Astrocyte (in vitro differentiated cells and primary cell): Measurements from ENCODE around the gene SYTL4. TPM values are rescaled to one million over a fixed set of nuclear protein-coding genes. Genes with fewer than 3 reads are reported as not detected.

ENCODE experiments used
- DNase-seq: peaks from one replicate; pipeline ENCODE4 v3.0.0-alpha.2; 2010; ENCODE audit warnings: low read depth
- FAIRE-seq: peaks from 2 replicates; lab custom pipeline; 2011; peaks lifted over from hg19 to GRCh38; lab: Jason Lieb, UNC
- H2AFZ ChIP-seq: 2 replicates; pipeline ENCODE4 v1.6.0; 2012; ENCODE audit warnings: low read depth, low read length, inconsistent platforms
- H3K27ac ChIP-seq: 2 replicates; pipeline ENCODE4 v1.5.1; 2011; ENCODE audit warnings: low read depth, low read length, inconsistent platforms
- H3K27me3 ChIP-seq: 2 replicates; pipeline ENCODE4 v1.6.0; 2011; ENCODE audit warnings: low read length, inconsistent platforms; ENCODE audit not compliant: insufficient read depth
- H3K36me3 ChIP-seq: 2 replicates; pipeline ENCODE4 v1.5.1; 2011; ENCODE audit warnings: low read length, inconsistent platforms; ENCODE audit not compliant: insufficient read depth
- H3K4me1 ChIP-seq: 2 replicates; pipeline ENCODE4 v1.5.1; 2011; ENCODE audit warnings: low read length, inconsistent platforms; ENCODE audit not compliant: insufficient read depth
- H3K4me2 ChIP-seq: 2 replicates; pipeline ENCODE4 v1.6.0; 2012; ENCODE audit warnings: low read length, inconsistent platforms
- H3K4me3 ChIP-seq: 2 replicates; pipeline ENCODE4 v1.5.1; 2011; ENCODE audit warnings: low read depth, mild to moderate bottlenecking, low read length, inconsistent platforms; ENCODE audit not compliant: insufficient read depth
- H3K79me2 ChIP-seq: 2 replicates; pipeline ENCODE4 v1.6.0; 2012; ENCODE audit warnings: mild to moderate bottlenecking, low read length, inconsistent platforms; ENCODE audit not compliant: insufficient read depth
- H3K9ac ChIP-seq: 2 replicates; pipeline ENCODE4 v1.6.0; 2012; ENCODE audit warnings: mild to moderate bottlenecking, low read length, inconsistent platforms
- H3K9me3 ChIP-seq: 2 replicates; pipeline ENCODE4 v1.5.1; 2012; ENCODE audit warnings: low read depth, mild to moderate bottlenecking, low read length, inconsistent platforms; ENCODE audit not compliant: insufficient read depth
- H4K20me1 ChIP-seq: 2 replicates; pipeline ENCODE4 v1.6.0; 2012; ENCODE audit warnings: low read length, inconsistent platforms; ENCODE audit not compliant: insufficient read depth
- H3K27ac Mint-ChIP-seq: one replicate; pipeline ENCODE4 v1.8.0; 2021; ENCODE audit warnings: mild to moderate bottlenecking, mixed read lengths; ENCODE audit not compliant: unreplicated experiment
- H3K27me3 Mint-ChIP-seq: one replicate; pipeline ENCODE4 v1.8.0; 2021; ENCODE audit warnings: low read depth, mixed read lengths; ENCODE audit not compliant: unreplicated experiment
- H3K36me3 Mint-ChIP-seq: one replicate; pipeline ENCODE4 v1.8.0; 2021; ENCODE audit warnings: low read depth, mixed read lengths; ENCODE audit not compliant: unreplicated experiment
- H3K4me1 Mint-ChIP-seq: one replicate; pipeline ENCODE4 v1.8.0; 2021; ENCODE audit warnings: low read depth, mixed read lengths; ENCODE audit not compliant: unreplicated experiment
- H3K4me3 Mint-ChIP-seq: one replicate; pipeline ENCODE4 v1.8.0; 2021; ENCODE audit warnings: mild to moderate bottlenecking, moderate library complexity, mixed read lengths; ENCODE audit not compliant: unreplicated experiment
- H3K9me3 Mint-ChIP-seq: one replicate; pipeline ENCODE4 v1.8.0; 2021; ENCODE audit warnings: mild to moderate bottlenecking, mixed read lengths; ENCODE audit not compliant: unreplicated experiment
- EZH2 ChIP-seq: IDR thresholded peaks from 2 replicates; pipeline ENCODE4 v1.6.1; 2012; ENCODE audit warnings: mild to moderate bottlenecking, low read length, inconsistent platforms; ENCODE audit not compliant: insufficient read depth
- total RNA-seq: library from RNA; stranded (reverse); gene quantifications from 2 replicates; pipeline ENCODE4 v1.2.1, GENCODE V29; 2021
- TF ChIP-seq, protein P1 (sequence below): IDR thresholded peaks from 2 replicates; pipeline ENCODE4 v1.5.1; 2011; ENCODE audit warnings: low read depth, mild to moderate bottlenecking, inconsistent platforms, low read length, moderate library complexity; ENCODE audit not compliant: insufficient read depth

SYTL4 gene
- total RNA-seq, 1 donor from 2014 or later: 3.3 TPM

- Mint-ChIP-seq H3K4me3 (peak overlapping the region; percentile 29), H3K36me3 (peaks cover 4% of the 10 kb centered on the region), H3K9me3 (no peaks in the 10 kb centered on the region), H3K4me1 (peaks cover 44% of the 10 kb centered on the region), H3K27ac (peak overlapping the region; percentile 96), H3K27me3 (no peaks in the 10 kb centered on the region)
- no peaks in the 10 kb centered on the region for H3K9me3 ChIP-seq
- FAIRE-seq: peak; percentile 20
- peak overlapping the region; percentile 82 for H3K4me2 ChIP-seq
- H3K9ac ChIP-seq: peak overlapping the region; percentile 76
- H3K27me3 ChIP-seq: no peaks in the 10 kb centered on the region
- no peaks in the 10 kb centered on the region for H4K20me1 ChIP-seq
- H3K79me2 ChIP-seq: peaks cover 22% of the 10 kb centered on the region
- H3K36me3 ChIP-seq: no peaks in the 10 kb centered on the region
- TF ChIP-seq EZH2: no peak
- TF ChIP-seq, protein P1, sequence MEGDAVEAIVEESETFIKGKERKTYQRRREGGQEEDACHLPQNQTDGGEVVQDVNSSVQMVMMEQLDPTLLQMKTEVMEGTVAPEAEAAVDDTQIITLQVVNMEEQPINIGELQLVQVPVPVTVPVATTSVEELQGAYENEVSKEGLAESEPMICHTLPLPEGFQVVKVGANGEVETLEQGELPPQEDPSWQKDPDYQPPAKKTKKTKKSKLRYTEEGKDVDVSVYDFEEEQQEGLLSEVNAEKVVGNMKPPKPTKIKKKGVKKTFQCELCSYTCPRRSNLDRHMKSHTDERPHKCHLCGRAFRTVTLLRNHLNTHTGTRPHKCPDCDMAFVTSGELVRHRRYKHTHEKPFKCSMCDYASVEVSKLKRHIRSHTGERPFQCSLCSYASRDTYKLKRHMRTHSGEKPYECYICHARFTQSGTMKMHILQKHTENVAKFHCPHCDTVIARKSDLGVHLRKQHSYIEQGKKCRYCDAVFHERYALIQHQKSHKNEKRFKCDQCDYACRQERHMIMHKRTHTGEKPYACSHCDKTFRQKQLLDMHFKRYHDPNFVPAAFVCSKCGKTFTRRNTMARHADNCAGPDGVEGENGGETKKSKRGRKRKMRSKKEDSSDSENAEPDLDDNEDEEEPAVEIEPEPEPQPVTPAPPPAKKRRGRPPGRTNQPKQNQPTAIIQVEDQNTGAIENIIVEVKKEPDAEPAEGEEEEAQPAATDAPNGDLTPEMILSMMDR: no peak
- peak overlapping the region; percentile 95 for H3K27ac ChIP-seq
- DNase-seq: peak; percentile 71
- peak overlapping the region; percentile 22 for H3K4me3 ChIP-seq
- H2AFZ ChIP-seq: no peak overlapping the region
- peaks cover 55% of the 10 kb centered on the region for H3K4me1 ChIP-seq
These were observed 83.2 kb downstream of the SYTL4 start for GRCh38 chrX:100648458-100649417.

DNA sequence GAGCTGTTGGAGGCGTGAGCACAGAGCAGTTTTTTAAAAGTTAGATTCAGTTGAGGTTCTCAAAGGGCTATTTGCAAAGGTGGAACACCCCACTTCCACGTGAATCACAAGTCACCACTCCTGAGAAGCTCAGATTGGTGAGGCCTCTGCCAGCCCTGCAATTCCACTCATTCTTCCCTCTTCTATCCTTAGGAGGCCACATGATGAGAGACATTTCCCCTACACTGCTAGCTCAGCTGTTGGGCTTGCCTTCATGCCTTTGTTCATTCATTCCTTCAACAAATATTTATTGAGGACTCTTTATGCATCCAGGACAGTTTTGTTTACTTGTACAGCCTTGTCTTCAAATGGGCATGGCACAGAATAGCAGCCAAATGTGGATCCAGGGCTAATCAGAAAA is 84.2 kb downstream of the SYTL4 start:
- TF ChIP-seq, protein P1: no peak
- TF ChIP-seq EZH2: no peak
- Mint-ChIP-seq H3K4me3 (peak overlapping the region; percentile 20), H3K27me3 (no peaks in the 10 kb centered on the region), H3K36me3 (peaks cover 2% of the 10 kb centered on the region), H3K27ac (peak overlapping the region; percentile 55), H3K4me1 (peaks cover 44% of the 10 kb centered on the region), H3K9me3 (no peaks in the 10 kb centered on the region)
- Histone ChIP-seq H3K9ac (peak overlapping the region; percentile 76), H2AFZ (no peak overlapping the region), H3K4me2 (peak overlapping the region; percentile 82), H3K4me3 (no peak overlapping the region), H3K27ac (peak overlapping the region; percentile 95), H3K4me1 (peaks cover 60% of the 10 kb centered on the region), H3K9me3 (no peaks in the 10 kb centered on the region), H3K79me2 (peaks cover 22% of the 10 kb centered on the region), H3K27me3 (no peaks in the 10 kb centered on the region), H3K36me3 (no peaks in the 10 kb centered on the region), H4K20me1 (no peaks in the 10 kb centered on the region)
- DNase-seq (peak; percentile 29), FAIRE-seq (no peak)
